SU-DHL-6 (cell line): ENCODE measurements around the gene ATN1.

Source experiments
- H2AFZ ChIP-seq: fragments of 200-600 bp; sonication (generic); 2 replicates; pipeline ENCODE4 v1.6.1; 2014; ENCODE audit warnings: low read depth, mild to moderate bottlenecking, moderate library complexity, mixed read lengths, antibody characterized with exemption, low read length; ENCODE audit not compliant: severe bottlenecking
- H3F3A ChIP-seq: fragments of 200-600 bp; shearing (Covaris generic); 2 replicates; pipeline ENCODE4 v1.6.0; 2016; ENCODE audit warnings: antibody characterized with exemption, mild to moderate bottlenecking; ENCODE audit not compliant: insufficient read depth
- H3K27ac ChIP-seq: fragments of 200-600 bp; sonication (generic); 2 replicates; pipeline ENCODE4 v1.5.1; 2016; ENCODE audit warnings: low read depth, mild to moderate bottlenecking, low read length, moderate library complexity, mixed read lengths
- H3K27me3 ChIP-seq: fragments of 200-600 bp; sonication (generic), shearing (Covaris generic); 2 replicates; pipeline ENCODE4 v1.6.0; 2014; ENCODE audit warnings: mild to moderate bottlenecking, low read length
- H3K36me3 ChIP-seq: fragments of 200-600 bp; sonication (generic); 2 replicates; pipeline ENCODE4 v1.6.1; 2014; ENCODE audit warnings: mild to moderate bottlenecking, low read length, mixed read lengths
- H3K4me2 ChIP-seq: fragments of 300-600, 200-600 bp; shearing (Covaris generic), sonication (generic); 2 replicates; pipeline ENCODE4 v1.6.0; 2014; ENCODE audit warnings: low read length, low read depth, mild to moderate bottlenecking; ENCODE audit not compliant: poor library complexity, severe bottlenecking
- H3K4me3 ChIP-seq: fragments of 200-600 bp; sonication (generic); 2 replicates; pipeline ENCODE4 v1.5.1; 2014; ENCODE audit warnings: antibody characterized with exemption, low read length, mild to moderate bottlenecking, mixed read lengths; ENCODE audit not compliant: insufficient read depth, poor library complexity, severe bottlenecking
- H3K79me2 ChIP-seq: fragments of 200-600 bp; sonication (generic); 2 replicates; pipeline ENCODE4 v1.6.1; 2014; ENCODE audit warnings: mild to moderate bottlenecking, low read length, moderate library complexity; ENCODE audit not compliant: insufficient read depth
- H3K9ac ChIP-seq: fragments of 200-600 bp; sonication (generic); 2 replicates; pipeline ENCODE4 v1.7.0; 2014; ENCODE audit warnings: mild to moderate bottlenecking, low read length
- H3K9me2 ChIP-seq: fragments of 200-600 bp; sonication (generic); replicated peaks from 2 replicates; pipeline ENCODE4 v1.6.1; 2014; ENCODE audit warnings: low read length; ENCODE audit not compliant: insufficient read depth
- H3K9me3 ChIP-seq: fragments of 200-600 bp; sonication (generic); 2 replicates; pipeline ENCODE4 v1.6.1; 2014; ENCODE audit warnings: low read length, mixed read lengths; ENCODE audit not compliant: insufficient read depth
- H4K20me1 ChIP-seq: fragments of 200-600 bp; sonication (generic); 2 replicates; pipeline ENCODE4 v1.6.1; 2014; ENCODE audit warnings: low read depth, mild to moderate bottlenecking, antibody characterized with exemption, low read length, moderate library complexity, mixed read lengths
- EZH2phosphoT487 ChIP-seq: fragments of 200-600 bp; sonication (generic), shearing (Covaris generic); conservative IDR thresholded peaks from 2 replicates; pipeline ENCODE4 v1.6.1; 2018; ENCODE audit warnings: mild to moderate bottlenecking, antibody characterized with exemption, low read length, moderate library complexity, mixed read lengths
- TF ChIP-seq, protein P1 (sequence below): fragments of 200-600 bp; sonication (generic); IDR thresholded peaks from one replicate; pipeline ENCODE4 v1.5.1; 2017; ENCODE audit warnings: antibody characterized with exemption, mild to moderate bottlenecking, low read length, moderate library complexity; ENCODE audit not compliant: insufficient read depth, poor library complexity, severe bottlenecking

ATN1 gene

DNA sequence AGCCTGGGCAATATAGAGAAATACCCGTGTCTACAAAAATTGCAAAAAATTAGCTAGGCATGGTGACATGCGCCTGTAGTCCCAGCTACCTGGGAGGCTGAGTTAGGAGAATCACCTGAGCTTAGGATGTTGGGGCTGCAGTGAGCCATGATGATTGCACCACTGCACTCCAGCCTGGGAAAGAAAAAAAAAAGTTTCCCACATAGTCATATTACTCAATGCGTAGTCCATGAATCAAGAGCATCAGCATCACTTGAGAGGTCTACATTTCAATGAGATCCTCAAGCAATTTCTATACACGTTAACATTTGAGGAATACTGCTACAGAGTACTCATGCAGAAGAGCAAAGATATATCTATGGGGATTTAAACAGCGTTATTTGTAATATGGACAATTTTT lies 28.3 kb upstream of the ATN1 start:
- no peaks in the 10 kb centered on the region for H3K79me2 ChIP-seq
- H2AFZ ChIP-seq: no peak overlapping the region

DNA sequence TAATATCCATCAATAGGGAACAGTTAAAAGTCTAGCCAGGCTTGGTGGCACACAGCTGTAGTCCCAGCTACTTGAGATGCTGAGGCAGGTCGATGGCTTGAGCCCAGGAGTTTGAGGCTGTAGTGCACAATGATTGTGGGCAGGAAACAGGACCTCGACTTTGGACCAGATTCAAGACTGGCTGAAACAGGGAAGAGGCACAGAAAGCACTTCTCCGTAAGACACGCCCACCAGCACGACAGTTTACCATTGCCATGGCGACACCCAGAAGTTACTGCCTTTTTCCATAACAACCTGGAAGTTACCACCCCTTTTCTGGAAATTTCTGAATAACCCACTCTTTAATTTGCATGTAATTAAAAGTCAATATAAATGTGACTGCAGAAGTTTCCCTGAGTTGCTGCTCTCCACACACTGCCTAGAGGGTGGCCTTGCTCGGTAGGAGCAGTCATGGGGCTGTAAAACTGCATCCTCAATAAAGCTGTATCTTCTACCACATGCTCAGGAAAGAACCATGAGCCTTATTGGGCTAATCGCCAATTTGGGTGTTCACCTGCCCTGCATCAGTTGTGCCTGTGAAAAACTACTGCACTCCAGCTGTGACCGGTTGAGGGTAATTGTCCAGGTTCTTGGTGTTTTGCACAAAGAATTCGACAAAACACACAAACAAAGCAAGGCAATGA lies 27.8 kb upstream of the ATN1 start:
- Histone ChIP-seq H3K9me2 (no peaks in the 10 kb centered on the region), H3K27me3 (no peaks in the 10 kb centered on the region), H3K9me3 (no peaks in the 10 kb centered on the region), H3K9ac (no peak overlapping the region), H3K4me2 (no peak overlapping the region), H3K4me3 (no peak overlapping the region), H3K79me2 (no peaks in the 10 kb centered on the region), H4K20me1 (no peaks in the 10 kb centered on the region), H2AFZ (no peak overlapping the region), H3K36me3 (no peaks in the 10 kb centered on the region), H3K27ac (no peak overlapping the region), H3F3A (no peaks in the 10 kb centered on the region)
- TF ChIP-seq EZH2phosphoT487: no peak
- TF ChIP-seq, protein P1, sequence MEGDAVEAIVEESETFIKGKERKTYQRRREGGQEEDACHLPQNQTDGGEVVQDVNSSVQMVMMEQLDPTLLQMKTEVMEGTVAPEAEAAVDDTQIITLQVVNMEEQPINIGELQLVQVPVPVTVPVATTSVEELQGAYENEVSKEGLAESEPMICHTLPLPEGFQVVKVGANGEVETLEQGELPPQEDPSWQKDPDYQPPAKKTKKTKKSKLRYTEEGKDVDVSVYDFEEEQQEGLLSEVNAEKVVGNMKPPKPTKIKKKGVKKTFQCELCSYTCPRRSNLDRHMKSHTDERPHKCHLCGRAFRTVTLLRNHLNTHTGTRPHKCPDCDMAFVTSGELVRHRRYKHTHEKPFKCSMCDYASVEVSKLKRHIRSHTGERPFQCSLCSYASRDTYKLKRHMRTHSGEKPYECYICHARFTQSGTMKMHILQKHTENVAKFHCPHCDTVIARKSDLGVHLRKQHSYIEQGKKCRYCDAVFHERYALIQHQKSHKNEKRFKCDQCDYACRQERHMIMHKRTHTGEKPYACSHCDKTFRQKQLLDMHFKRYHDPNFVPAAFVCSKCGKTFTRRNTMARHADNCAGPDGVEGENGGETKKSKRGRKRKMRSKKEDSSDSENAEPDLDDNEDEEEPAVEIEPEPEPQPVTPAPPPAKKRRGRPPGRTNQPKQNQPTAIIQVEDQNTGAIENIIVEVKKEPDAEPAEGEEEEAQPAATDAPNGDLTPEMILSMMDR: no peak

More for the DNA sequence above, 28.3 kb upstream of the ATN1 start:
- H3F3A ChIP-seq: no peaks in the 10 kb centered on the region
- no peaks in the 10 kb centered on the region for H3K36me3 ChIP-seq
- no peaks in the 10 kb centered on the region for H4K20me1 ChIP-seq
- H3K4me2 ChIP-seq: no peak overlapping the region
- no peak overlapping the region for H3K9ac ChIP-seq
- H3K4me3 ChIP-seq: no peak overlapping the region
- H3K27ac ChIP-seq: no peak overlapping the region
- H3K27me3 ChIP-seq: no peaks in the 10 kb centered on the region
- no peak for TF ChIP-seq EZH2phosphoT487
- TF ChIP-seq, protein P1: no peak
- no peaks in the 10 kb centered on the region for H3K9me2 ChIP-seq
- no peaks in the 10 kb centered on the region for H3K9me3 ChIP-seq

DNA sequence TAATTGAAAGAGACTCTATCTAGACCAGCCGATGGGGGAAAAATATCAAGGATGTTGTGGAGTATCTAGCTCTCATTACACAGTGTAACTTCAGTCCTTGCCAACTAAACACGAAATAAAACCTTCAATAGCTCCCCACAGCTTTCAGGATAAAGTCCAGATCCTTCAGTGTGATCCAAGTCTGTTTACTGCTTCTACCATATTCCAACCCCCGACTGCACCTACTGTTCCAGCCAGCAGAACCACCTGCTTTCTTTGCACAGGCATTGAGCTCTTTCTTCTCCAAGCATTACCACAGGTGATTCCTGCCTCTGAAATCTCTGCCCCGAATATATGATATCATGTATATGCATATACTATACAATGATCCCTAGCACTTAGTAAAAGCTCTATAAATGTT lies 25.3 kb upstream of the ATN1 start:
- no peak overlapping the region for H3K9ac ChIP-seq
- no peak overlapping the region for H3K4me3 ChIP-seq
- H4K20me1 ChIP-seq: no peaks in the 10 kb centered on the region
- H3K4me2 ChIP-seq: no peak overlapping the region
- H2AFZ ChIP-seq: no peak overlapping the region
- TF ChIP-seq, protein P1: no peak
- no peak for TF ChIP-seq EZH2phosphoT487
- no peaks in the 10 kb centered on the region for H3K79me2 ChIP-seq
- H3K9me2 ChIP-seq: no peaks in the 10 kb centered on the region
- H3F3A ChIP-seq: no peaks in the 10 kb centered on the region
- H3K27ac ChIP-seq: no peak overlapping the region
- no peaks in the 10 kb centered on the region for H3K36me3 ChIP-seq
- H3K27me3 ChIP-seq: no peaks in the 10 kb centered on the region
- H3K9me3 ChIP-seq: no peaks in the 10 kb centered on the region
